H1 (cell line): ENCODE measurements around the gene DNMT3B. TPM values are rescaled to one million over a fixed set of nuclear protein-coding genes. Genes with fewer than 3 reads are reported as not detected.

Experiments used
- CTCF ChIA-PET: fragments of 300-600 bp; sonication (Branson Sonifier 250); formaldehyde crosslinking; loops from one replicate; lab custom pipeline; 2021; ENCODE audit not compliant: partially characterized antibody; lab: Charles Lee
- POLR2A ChIA-PET: fragments of 300-600 bp; sonication (Branson Sonifier 250); formaldehyde crosslinking; loops from one replicate; lab custom pipeline; 2021; ENCODE audit warnings: inconsistent platforms; ENCODE audit not compliant: partially characterized antibody; lab: Charles Lee
- DNase-seq, 2 experiments: peaks; one replicate each; pipeline versions ENCODE4 v3.0.0 to v3.0.0-alpha.2; 2010 to 2022; ENCODE audit warnings: low spot score in 2 of 2, low read depth in 1 of 2, mixed read lengths in 1 of 2
- FAIRE-seq: peaks from 2 replicates; lab custom pipeline; 2011; peaks lifted over from hg19 to GRCh38; lab: Jason Lieb, UNC
- H2AFZ ChIP-seq: 2 replicates; pipeline ENCODE4 v1.8.1; 2012; ENCODE audit warnings: low read length, inconsistent platforms
- H2AK5ac ChIP-seq: 2 replicates; pipeline ENCODE4 v1.6.1; 2013; ENCODE audit warnings: low read depth, low read length
- H2BK120ac ChIP-seq: replicated peaks from 2 replicates; pipeline ENCODE3; 2013; ENCODE audit warnings: low read depth, low read length, inconsistent platforms
- H2BK12ac ChIP-seq: 2 replicates; pipeline ENCODE4 v1.6.1; 2013; ENCODE audit warnings: low read depth, low read length
- H2BK15ac ChIP-seq: 2 replicates; pipeline ENCODE4 v1.6.1; 2013; ENCODE audit warnings: low read length
- H2BK20ac ChIP-seq: 2 replicates; pipeline ENCODE4 v1.6.1; 2013; ENCODE audit warnings: low read length
- H2BK5ac ChIP-seq: 2 replicates; pipeline ENCODE4 v1.6.1; 2013; ENCODE audit warnings: low read depth, low read length
- H3K14ac ChIP-seq: 2 replicates; pipeline ENCODE4 v1.6.1; 2013; ENCODE audit warnings: inconsistent platforms; ENCODE audit not compliant: insufficient read length
- H3K18ac ChIP-seq: 2 replicates; pipeline ENCODE4 v1.6.1; 2013; ENCODE audit warnings: low read length; ENCODE audit errors: extremely low read depth
- H3K23ac ChIP-seq: 2 replicates; pipeline ENCODE4 v1.6.1; 2013; ENCODE audit warnings: inconsistent platforms; ENCODE audit not compliant: insufficient read length
- H3K23me2 ChIP-seq: 2 replicates; pipeline ENCODE4 v1.6.1; 2013; ENCODE audit warnings: low read depth, low read length
- H3K27ac ChIP-seq: 2 replicates; pipeline ENCODE4 v1.6.1; 2011; ENCODE audit warnings: low read depth, low read length, inconsistent platforms
- H3K27me3 ChIP-seq, 4 experiments: replicated peaks in 1 of 4; 1 replicate in 1 of 4; 2 replicates in 3 of 4; pipeline versions ENCODE4 v1.6.1 to v1.8.1; 2011 to 2013; ENCODE audit warnings: low read length in 3 of 4, mild to moderate bottlenecking in 3 of 4, inconsistent platforms in 2 of 4, mixed read lengths in 2 of 4, moderate library complexity in 1 of 4; ENCODE audit not compliant: control insufficient read depth in 3 of 4, insufficient read depth in 3 of 4; ENCODE audit errors: extremely low read depth in 1 of 4
- H3K36me3 ChIP-seq, 4 experiments: 2 replicates each; pipeline versions ENCODE4 v1.6.1 to v1.8.1; 2011 to 2013; ENCODE audit warnings: mild to moderate bottlenecking in 4 of 4, low read length in 3 of 4, moderate library complexity in 2 of 4, control low read depth in 1 of 4, inconsistent platforms in 1 of 4; ENCODE audit not compliant: insufficient read depth in 4 of 4, control insufficient read depth in 2 of 4
- H3K4ac ChIP-seq: replicated peaks from 2 replicates; pipeline ENCODE3; 2013; ENCODE audit warnings: low read length, low read depth, mixed read lengths, inconsistent platforms; ENCODE audit not compliant: insufficient read length
- H3K4me1 ChIP-seq, 4 experiments: replicated peaks in 1 of 4; 1 replicate in 1 of 4; 2 replicates in 3 of 4; pipeline versions ENCODE4 v1.6.1 to v1.8.1; 2011 to 2013; ENCODE audit warnings: low read length in 3 of 4, inconsistent platforms in 2 of 4, mixed read lengths in 1 of 4; ENCODE audit not compliant: insufficient read depth in 4 of 4, control insufficient read depth in 3 of 4
- H3K4me2 ChIP-seq, 2 experiments: 2 replicates each; pipeline versions ENCODE4 v1.6.1 to v1.8.1; 2011 to 2013; ENCODE audit warnings: low read depth in 2 of 2, low read length in 2 of 2, control low read depth in 1 of 2, inconsistent platforms in 1 of 2, mild to moderate bottlenecking in 1 of 2; ENCODE audit not compliant: insufficient read depth in 1 of 2
- H3K4me3 ChIP-seq, 4 experiments: fragments of 200-600, 300-600 bp in 1 of 4; sonication (generic), shearing (Covaris generic), sonication (Bioruptor Twin) in 1 of 4; 2 replicates each; pipeline versions ENCODE4 v1.5.1 to v1.8.1; 2011 to 2016; ENCODE audit warnings: low read length in 4 of 4, low read depth in 3 of 4, control low read depth in 2 of 4, inconsistent platforms in 2 of 4, mild to moderate bottlenecking in 2 of 4, mixed read lengths in 1 of 4, moderate library complexity in 1 of 4; ENCODE audit not compliant: insufficient read depth in 2 of 4; ENCODE audit errors: extremely low read depth in 1 of 4
- H3K56ac ChIP-seq: replicated peaks from 2 replicates; pipeline ENCODE3; 2013; ENCODE audit warnings: low read depth, mild to moderate bottlenecking, mixed read lengths, low read length, inconsistent platforms; ENCODE audit not compliant: insufficient read length
- H3K79me1 ChIP-seq: 2 replicates; pipeline ENCODE4 v1.6.1; 2013; ENCODE audit warnings: low read depth, low read length, control low read depth
- H3K79me2 ChIP-seq, 2 experiments: 2 replicates each; pipeline versions ENCODE4 v1.6.1 to v1.8.1; 2012 to 2013; ENCODE audit warnings: low read length in 2 of 2, mild to moderate bottlenecking in 2 of 2, inconsistent platforms in 1 of 2; ENCODE audit not compliant: insufficient read depth in 2 of 2, control insufficient read depth in 1 of 2
- H3K9ac ChIP-seq, 4 experiments: replicated peaks in 1 of 4; 1 replicate in 1 of 4; 2 replicates in 3 of 4; pipeline versions ENCODE4 v1.6.1 to v1.8.1; 2011 to 2013; ENCODE audit warnings: low read depth in 3 of 4, low read length in 3 of 4, control low read depth in 2 of 4, mild to moderate bottlenecking in 2 of 4, moderate library complexity in 2 of 4, inconsistent platforms in 1 of 4; ENCODE audit errors: extremely low read depth in 1 of 4
- H3K9me3 ChIP-seq, 2 experiments: 2 replicates each; pipeline versions ENCODE4 v1.6.1 to v1.8.1; 2012 to 2013; ENCODE audit warnings: mild to moderate bottlenecking in 2 of 2, moderate library complexity in 2 of 2, control low read depth in 1 of 2, inconsistent platforms in 1 of 2, low read depth in 1 of 2, low read length in 1 of 2, mixed read lengths in 1 of 2; ENCODE audit not compliant: insufficient read depth in 2 of 2
- H4K20me1 ChIP-seq, 2 experiments: replicated peaks in 1 of 2; 2 replicates each; pipeline versions ENCODE3 to v1.8.1; 2011 to 2013; ENCODE audit warnings: inconsistent platforms in 2 of 2, low read length in 2 of 2, mild to moderate bottlenecking in 1 of 2; ENCODE audit not compliant: insufficient read depth in 2 of 2, control insufficient read depth in 1 of 2
- H4K5ac ChIP-seq: 2 replicates; pipeline ENCODE4 v1.6.1; 2013; ENCODE audit warnings: low read length, low read depth, mixed read lengths, inconsistent platforms; ENCODE audit not compliant: insufficient read length
- H4K8ac ChIP-seq: 2 replicates; pipeline ENCODE4 v1.8.0; 2013; ENCODE audit warnings: mild to moderate bottlenecking, moderate library complexity, low read length, inconsistent platforms; ENCODE audit not compliant: insufficient read depth; ENCODE audit errors: extremely low read depth
- H4K91ac ChIP-seq: replicated peaks from 2 replicates; pipeline ENCODE3; 2013; ENCODE audit warnings: low read length, mixed read lengths, inconsistent platforms; ENCODE audit not compliant: insufficient read length
- ATF2 ChIP-seq: IDR thresholded peaks from 2 replicates; pipeline ENCODE4 v1.6.1; 2012; ENCODE audit warnings: low read length, inconsistent platforms
- BRCA1 ChIP-seq: IDR thresholded peaks from 2 replicates; pipeline ENCODE4 v1.6.1; 2012; ENCODE audit warnings: low read depth, low read length, improper control_type of control experiment
- CEBPB ChIP-seq: IDR thresholded peaks from 2 replicates; pipeline ENCODE4 v1.6.1; 2012; ENCODE audit warnings: low read depth, low read length
- EGR1 ChIP-seq: IDR thresholded peaks from 2 replicates; pipeline ENCODE4 v1.6.1; 2011; ENCODE audit warnings: low read depth, low read length, borderline replicate concordance
- EP300 ChIP-seq, 2 experiments: IDR thresholded peaks; 1 replicate in 1 of 2; 2 replicates in 1 of 2; pipeline ENCODE4 v1.6.1; 2011 to 2012; ENCODE audit warnings: low read depth in 2 of 2, low read length in 2 of 2, mild to moderate bottlenecking in 2 of 2, borderline replicate concordance in 1 of 2, inconsistent platforms in 1 of 2, moderate library complexity in 1 of 2
- EZH2 ChIP-seq: fragments of 200-600 bp; sonication (generic); IDR thresholded peaks from 2 replicates; pipeline ENCODE4 v1.7.1; 2012; ENCODE audit warnings: low read depth, mild to moderate bottlenecking, moderate library complexity, low read length, inconsistent platforms; ENCODE audit not compliant: severe bottlenecking
- JUND ChIP-seq: IDR thresholded peaks from 2 replicates; pipeline ENCODE4 v1.6.1; 2011; ENCODE audit warnings: mild to moderate bottlenecking, improper control_type of control experiment, low read length
- POLR2A ChIP-seq, 2 experiments: IDR thresholded peaks; 1 replicate in 1 of 2; 2 replicates in 1 of 2; pipeline ENCODE4 v1.6.1; 2011; ENCODE audit warnings: low read depth in 2 of 2, low read length in 2 of 2, mild to moderate bottlenecking in 2 of 2; ENCODE audit errors: control extremely low read depth in 1 of 2
- RNF2 ChIP-seq: fragments of 200-900, 300-1000 bp; sonication (generic); IDR thresholded peaks from 2 replicates; pipeline ENCODE4 v1.7.1; 2016; ENCODE audit warnings: borderline replicate concordance, low read depth, mild to moderate bottlenecking, antibody characterized with exemption, low read length; ENCODE audit not compliant: poor library complexity, severe bottlenecking; ENCODE audit errors: missing control alignments
- SIX5 ChIP-seq: IDR thresholded peaks from 2 replicates; pipeline ENCODE4 v1.6.1; 2011; ENCODE audit warnings: mild to moderate bottlenecking, low read depth, low read length
- ZNF274 ChIP-seq: IDR thresholded peaks from 2 replicates; pipeline ENCODE4 v1.7.0; 2012; ENCODE audit warnings: low read length, borderline replicate concordance; ENCODE audit errors: extremely low read depth
- WGBS, 2 experiments: shearing (Covaris generic) in 1 of 2; methylation state at CpG; one replicate each; pipeline versions ENCODE4 v1.1.6 to v1.1.7; 2013 to 2015; ENCODE audit warnings: low lambda C conversion rate in 2 of 2, mixed read lengths in 2 of 2, inconsistent platforms in 1 of 2, low coverage in 1 of 2, missing lambda C conversion rate in 1 of 2; ENCODE audit not compliant: insufficient replicate concordance in 2 of 2, insufficient coverage in 1 of 2, insufficient read length in 1 of 2; ENCODE audit errors: extremely low coverage in 1 of 2, missing lambda C conversion rate in 1 of 2; 5-methylcytosine and 5-hydroxymethylcytosine counted together
- polyA plus RNA-seq, 7 experiments: library from polyadenylated mRNA; depleted of rRNA in 3 of 7; stranded (reverse) in 5 of 7; unstranded in 2 of 7; fragments of >200 nt in 5 of 7; fragments of 200-250 nt in 2 of 7; gene quantifications; 1 replicate in 5 of 7; 2 replicates in 1 of 7; 4 replicates in 1 of 7; pipeline versions ENCODE4 v1.2.1 to v1.2.3, GENCODE V29; 2011 to 2013; ENCODE audit warnings: missing spikeins in 2 of 7, mixed read lengths in 2 of 7
- total RNA-seq: library from RNA; stranded (reverse); fragmentation: NEBNext Ultra II Directional; extraction: Animal tissue kit (Norgen Biotek cat#: 25700); gene quantifications from 2 replicates; pipeline ENCODE4 v1.2.1, GENCODE V29; 2021

DNMT3B gene
- total and polyA plus RNA-seq, 2 of the 8 experiments (the other 6 are each of a cell fraction or from before 2014, with no cell fraction given) = 433 to 1,016 TPM

GRCh38 chr20:32839227-32839981 lies 77.2 kb downstream of the DNMT3B start:
- Histone ChIP-seq H3K14ac (no peak overlapping the region), H3K56ac (no peak overlapping the region), H4K5ac (no peak overlapping the region), H3K79me2 (peaks cover 3 to 26% of the 10 kb centered on the region in 2 experiments; a peak in 3 of 4 replicates), H3K4ac (no peak overlapping the region), H2AFZ (no peak overlapping the region), H3K4me3 (no peak overlapping the region), H2BK5ac (no peak overlapping the region), H2BK15ac (no peak overlapping the region), H4K8ac (no peak overlapping the region), H2AK5ac (no peak overlapping the region), H3K27me3 (no peaks in the 10 kb centered on the region), H3K36me3 (peaks cover 32 to 76% (median 55%) of the 10 kb centered on the region in 4 experiments), H4K20me1 (peaks cover 4 to 6% of the 10 kb centered on the region in 2 experiments), H4K91ac (no peak overlapping the region), H3K79me1 (peaks cover 11% of the 10 kb centered on the region), H3K4me1 (no peaks in the 10 kb centered on the region), H3K23ac (no peak overlapping the region), H3K4me2 (no peak overlapping the region), H3K9ac (no peak overlapping the region), H3K9me3 (no peaks in the 10 kb centered on the region), H2BK20ac (no peak overlapping the region), H2BK12ac (no peak overlapping the region), H3K23me2 (no peaks in the 10 kb centered on the region), H3K27ac (no peak overlapping the region), H2BK120ac (no peak overlapping the region), H3K18ac (no peak overlapping the region)
- no peak for FAIRE-seq
- ChIA-PET CTCF (interaction anchor here (0.7 kb wide), 1 partner anchor 9 kb away, joined by 3 read pairs; no protein-coding TSS in a partner anchor), POLR2A (no interaction called here)
- no peak for DNase-seq
- 98% methylated on average over 17 of the region's 17 CpGs; no CpG with 5 or more reads in 1 of the 2 experiments for WGBS, 2 experiments
- no peak for TF ChIP-seq ZNF274
- no peak for TF ChIP-seq BRCA1
- TF ChIP-seq JUND = no peak
- no peak for TF ChIP-seq RNF2
- no peak for TF ChIP-seq EZH2
- no peak for TF ChIP-seq ATF2
- no peak for TF ChIP-seq SIX5
- no peak for TF ChIP-seq POLR2A (IDR thresholded peaks at IDR 0.05; ENCODE audit: control extremely low read depth in 1 of 2, low read depth in 2 of 2, low read length in 2 of 2)
- no peak for TF ChIP-seq CEBPB
- no peak for TF ChIP-seq EP300 (IDR thresholded peaks at IDR 0.05; ENCODE audit: borderline replicate concordance in 1 of 2, low read depth in 2 of 2, low read length in 2 of 2)
- no peak for TF ChIP-seq EGR1
